NT2/D1 (cell line): Measurements from ENCODE around the gene RB1.

Experiments
- YY1 ChIP-seq: IDR thresholded peaks from 2 replicates; pipeline ENCODE4 v1.6.1; 2011; ENCODE audit not compliant: insufficient read length, insufficient read depth
- ZNF274 ChIP-seq: IDR thresholded peaks from 2 replicates; pipeline ENCODE4 v1.6.1; 2011; ENCODE audit warnings: mild to moderate bottlenecking, low read depth, low read length

GRCh38 chr13:48393030-48393697, 89.6 kb downstream of the RB1 start:
- TF ChIP-seq YY1 (no peak), ZNF274 (no peak)
